ENCODE results near the gene CDKN1C. TPM values are rescaled to one million over a fixed set of nuclear protein-coding genes. Genes with fewer than 3 reads are reported as not detected.

The CDKN1C gene
- total RNA-seq, 1 experiment from 2014 or later = 15.4 TPM

DNA sequence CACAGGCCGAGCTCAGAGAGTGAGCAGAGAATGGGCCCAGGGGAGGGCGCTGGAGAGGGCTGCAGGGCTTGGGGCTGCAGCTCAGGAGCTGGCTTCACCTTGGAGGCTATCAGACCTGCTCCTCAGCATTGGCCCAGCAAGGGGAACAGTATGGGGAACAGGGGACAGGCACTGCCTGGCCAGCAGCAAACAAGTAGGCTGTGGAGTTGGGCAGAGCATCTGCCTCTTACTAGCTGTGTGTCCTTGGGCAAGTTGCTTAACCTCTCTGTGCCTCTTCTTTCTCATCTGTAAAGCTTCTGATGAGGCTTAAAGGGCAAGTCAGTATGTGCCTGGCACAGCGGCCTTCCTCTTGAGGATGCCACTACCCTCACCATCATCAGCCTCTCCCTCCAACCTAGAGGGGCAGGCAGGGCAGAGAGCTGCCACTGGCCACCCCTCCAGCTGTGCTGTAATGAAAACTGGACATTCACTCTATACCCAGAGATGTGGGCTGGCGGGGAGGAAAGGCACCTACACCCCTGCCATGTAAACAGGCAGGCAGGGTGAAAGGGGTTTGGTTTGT is 7.5 kb upstream of the CDKN1C start:
- no CpG with 5 or more reads among the region's 4 CpGs for WGBS (ENCODE audit: extremely low coverage, insufficient read length, low lambda C conversion rate)

More for the DNA sequence above, 7.5 kb upstream of the CDKN1C start:
- Histone ChIP-seq H3K4me1 (ENCODE audit: insufficient read depth, low read length) (no peaks in the 10 kb centered on the region), H2BK12ac (ENCODE audit: insufficient read length, low read depth, low read length) (no peak overlapping the region), H2AFZ (ENCODE audit: low read length) (no peak overlapping the region), H3K14ac (ENCODE audit: insufficient read depth, low read length) (0 out of 2 replicates have a peak overlapping the region, but pooled peaks have one; percentile 21), H3K79me1 (ENCODE audit: insufficient read depth, low read depth, low read length, poor library complexity, severe bottlenecking) (no peaks in the 10 kb centered on the region), H3K27ac (ENCODE audit: insufficient read length, low read depth, low read length) (no peak overlapping the region), H2BK5ac (ENCODE audit: insufficient read length, low read length) (no peak overlapping the region), H3K4me2 (ENCODE audit: insufficient read depth, insufficient read length, low read length) (peak overlapping the region; percentile 20), H2BK20ac (ENCODE audit: low read depth, low read length, poor library complexity, severe bottlenecking) (no peak overlapping the region), H4K20me1 (ENCODE audit: control insufficient read depth, insufficient read depth, insufficient read length) (no peaks in the 10 kb centered on the region), H3K27me3 (ENCODE audit: insufficient read depth, low read length) (no peaks in the 10 kb centered on the region; the same call in 1 of the 2 replicates), H2AK5ac (ENCODE audit: insufficient read length, low read length) (no peak overlapping the region), H3K23me2 (ENCODE audit: insufficient read length, low read depth, low read length, poor library complexity, severe bottlenecking) (no peaks in the 10 kb centered on the region), H4K5ac (ENCODE audit: insufficient read length, low read depth, low read length) (no peak overlapping the region), H3K4ac (ENCODE audit: low read depth, low read length) (no peak overlapping the region), H3K56ac (ENCODE audit: insufficient read length, low read depth, low read length) (no peak overlapping the region), H3K23ac (ENCODE audit: insufficient read length, low read depth, low read length) (no peak overlapping the region), H4K8ac (replicated peaks; ENCODE audit: insufficient read length, low read depth, low read length) (no peak overlapping the region), H4K91ac (ENCODE audit: insufficient read length, low read depth, low read length) (no peak overlapping the region), H3K79me2 (ENCODE audit: insufficient read depth, low read length) (no peaks in the 10 kb centered on the region), H2BK120ac (ENCODE audit: low read depth, low read length, poor library complexity, severe bottlenecking) (no peak overlapping the region), H3T11ph (ENCODE audit: low read length) (no peak overlapping the region), H3K18ac (ENCODE audit: insufficient read length, low read depth, low read length) (no peak overlapping the region), H3K9me3 (ENCODE audit: control insufficient read depth, low read depth, low read length) (peaks cover 4% of the 10 kb centered on the region), H3K9ac (ENCODE audit: extremely low read depth, insufficient read length, low read length) (no peak overlapping the region), H2BK15ac (ENCODE audit: low read depth, low read length) (no peak overlapping the region)
- Mint-ChIP-seq H3K27me3 (ENCODE audit: low read depth) (peaks cover 66% of the 10 kb centered on the region), H3K4me1 (peaks cover 13 to 14% of the 10 kb centered on the region in 2 experiments), H3K36me3 (ENCODE audit: insufficient read depth in 1 of 3, low read depth in 3 of 3) (no peaks in the 10 kb centered on the region; a peak in 1 of 7 replicates), H3K27ac (peak overlapping the region; percentile 67 to 93 (median 70); a peak in 5 of 7 replicates), H3K4me3 (peak overlapping the region; percentile 65 to 69), H3K9me3 (peaks cover 0 to 2% of the 10 kb centered on the region in 2 experiments; a peak in 2 of 5 replicates)
- peak; percentile 52; the same call in 2 of the 3 replicates for TF ChIP-seq CTCF (conservative IDR thresholded peaks at IDR 0.05)
- DNase-seq = peak; percentile 81
